HepG2 (cell line): Measurements from ENCODE around the gene ERVMER34-1. TPM values are rescaled to one million over a fixed set of nuclear protein-coding genes. Genes with fewer than 3 reads are reported as not detected.

Source experiments
- ATAC-seq: fragments of 200-7000 bp; cut with Tn5 transposase; 3 replicates; pipeline ENCODE4 v1.9.1; 2020; ENCODE audit warnings: mild to moderate bottlenecking, moderate library complexity
- BruUV-seq: library from RNA; stranded (reverse); fragments of 400-500 nt; replicated peaks from 2 replicates; lab custom pipeline; 2021; lab: Mats Ljungman, UMichigan
- CTCF ChIA-PET: fragments of 300-600 bp; formaldehyde crosslinking; extraction: SDS; loops from one replicate; lab custom pipeline; 2021; ENCODE audit warnings: low total read pairs, inconsistent platforms, low intra/inter-chr PET ratio; lab: Yijun Ruan, JAX
- POLR2A ChIA-PET: fragments of 350-600 bp; sonication (Branson Sonifier 250); formaldehyde crosslinking; loops from one replicate; lab custom pipeline; 2020; ENCODE audit warnings: antibody characterized with exemption, inconsistent platforms; lab: Yijun Ruan, JAX
- DNase-seq: peaks from one replicate; pipeline ENCODE4 v3.0.0-alpha.2; 2015; ENCODE audit warnings: low spot score
- FAIRE-seq: peaks from 3 replicates; lab custom pipeline; 2011; peaks lifted over from hg19 to GRCh38; lab: Jason Lieb, UNC
- H2AFZ ChIP-seq: one replicate; pipeline ENCODE4 v1.6.1; 2011; ENCODE audit warnings: low read length, inconsistent platforms
- H3K27ac ChIP-seq: fragments of 300-600 bp; 3 replicates; pipeline ENCODE4 v1.8.0; 2011; ENCODE audit warnings: mixed run types, mild to moderate bottlenecking, mixed read lengths, low read length, inconsistent platforms; ENCODE audit not compliant: insufficient read depth; ENCODE audit errors: extremely low read length
- H3K27me3 ChIP-seq, 2 experiments: fragments of 200-600 bp in 1 of 2; 2 replicates in 1 of 2; 3 replicates in 1 of 2; pipeline versions ENCODE4 v1.6.0 to v1.8.0; 2011; ENCODE audit warnings: low read length in 2 of 2, mild to moderate bottlenecking in 2 of 2, moderate library complexity in 2 of 2, inconsistent platforms in 1 of 2; ENCODE audit not compliant: insufficient read depth in 2 of 2, control insufficient read depth in 1 of 2
- H3K36me3 ChIP-seq, 2 experiments: fragments of 200-600 bp in 1 of 2; replicated peaks in 1 of 2; 2 replicates in 1 of 2; 3 replicates in 1 of 2; pipeline versions ENCODE4 v1.5.1 to v1.8.0; 2011; ENCODE audit warnings: low read length in 2 of 2, inconsistent platforms in 1 of 2; ENCODE audit not compliant: insufficient read depth in 2 of 2, control insufficient read depth in 1 of 2
- H3K4me1 ChIP-seq: 2 replicates; pipeline ENCODE4 v1.5.1; 2012; ENCODE audit warnings: low read length, inconsistent platforms; ENCODE audit not compliant: insufficient read depth
- H3K4me2 ChIP-seq: 2 replicates; pipeline ENCODE4 v1.6.0; 2011; ENCODE audit warnings: low read depth, low read length, inconsistent platforms
- H3K4me3 ChIP-seq, 3 experiments: fragments of 200-600 bp in 1 of 3; sonication (generic), shearing (Covaris generic) in 1 of 3; replicated peaks in 1 of 3; 2 replicates each; pipeline ENCODE4 v1.5.1; 2011 to 2016; ENCODE audit warnings: low read length in 3 of 3, inconsistent platforms in 2 of 3, low read depth in 2 of 3, mild to moderate bottlenecking in 2 of 3, control low read depth in 1 of 3, mixed read lengths in 1 of 3; ENCODE audit not compliant: insufficient read depth in 1 of 3
- H3K79me2 ChIP-seq: one replicate; pipeline ENCODE4 v1.6.1; 2011; ENCODE audit warnings: low read length, inconsistent platforms; ENCODE audit not compliant: insufficient read depth
- H3K9ac ChIP-seq: 2 replicates; pipeline ENCODE4 v1.6.0; 2011; ENCODE audit warnings: mild to moderate bottlenecking, low read depth, low read length, inconsistent platforms; ENCODE audit not compliant: insufficient read depth
- H3K9me3 ChIP-seq: 2 replicates; pipeline ENCODE4 v1.5.1; 2012; ENCODE audit warnings: mild to moderate bottlenecking, low read length
- H4K20me1 ChIP-seq: 2 replicates; pipeline ENCODE4 v1.6.0; 2011; ENCODE audit warnings: inconsistent platforms, mild to moderate bottlenecking, low read length, moderate library complexity; ENCODE audit not compliant: insufficient read depth
- CBX5 ChIP-seq: sonication (generic); formaldehyde crosslinking; IDR thresholded peaks from 2 replicates; pipeline ENCODE4 v1.4.0; 2020; ENCODE audit warnings: missing genetic modification reagents, borderline replicate concordance
- ELF4 ChIP-seq: sonication (generic); formaldehyde crosslinking; IDR thresholded peaks from 2 replicates; pipeline ENCODE4 v1.5.0; 2020; ENCODE audit warnings: missing genetic modification reagents, mild to moderate bottlenecking, moderate library complexity, borderline replicate concordance
- HMGA1 ChIP-seq: sonication (generic); formaldehyde crosslinking; conservative IDR thresholded peaks from 2 replicates; pipeline ENCODE4 v1.4.0; 2020; ENCODE audit warnings: missing genetic modification reagents
- KAT2B ChIP-seq: fragments of 150-350 bp; IDR thresholded peaks from 2 replicates; pipeline ENCODE4 v1.6.1; 2014; ENCODE audit warnings: low read depth, low read length, borderline replicate concordance
- MXI1 ChIP-seq: IDR thresholded peaks from 3 replicates; pipeline ENCODE4 v1.6.1; 2012; ENCODE audit warnings: low read depth, low read length, inconsistent platforms, borderline replicate concordance
- MYNN ChIP-seq: sonication (generic); formaldehyde crosslinking; IDR thresholded peaks from 2 replicates; pipeline ENCODE4 v1.4.0; 2020; ENCODE audit warnings: mild to moderate bottlenecking, low read depth, missing genetic modification reagents
- NFIB ChIP-seq: sonication (generic); formaldehyde crosslinking; IDR thresholded peaks from 2 replicates; pipeline ENCODE4 v1.9.0; 2021; ENCODE audit warnings: missing genetic modification reagents, mild to moderate bottlenecking, borderline replicate concordance
- REPIN1 ChIP-seq: sonication (generic); formaldehyde crosslinking; IDR thresholded peaks from 2 replicates; pipeline ENCODE4 v1.8.0; 2022; ENCODE audit warnings: missing genetic modification reagents, low read depth, mild to moderate bottlenecking, borderline replicate concordance
- SIN3A ChIP-seq: IDR thresholded peaks from 2 replicates; pipeline ENCODE4 v1.6.1; 2011; ENCODE audit warnings: low read depth, mild to moderate bottlenecking, control low read depth, low read length, borderline replicate concordance
- SRSF4 ChIP-seq: fragments of 200-400 bp; formaldehyde crosslinking; IDR thresholded peaks from one replicate; pipeline ENCODE4 v1.6.1; 2018; ENCODE audit warnings: mild to moderate bottlenecking, low read depth, low read length, moderate library complexity; ENCODE audit not compliant: poor library complexity, severe bottlenecking
- STAG1 ChIP-seq: sonication (generic); formaldehyde crosslinking; IDR thresholded peaks from 2 replicates; pipeline ENCODE4 v1.4.0; 2020; ENCODE audit warnings: missing genetic modification reagents
- ZNF101 ChIP-seq: sonication (generic); formaldehyde crosslinking; IDR thresholded peaks from 2 replicates; pipeline ENCODE4 v1.4.0; 2020; ENCODE audit warnings: mild to moderate bottlenecking, low read depth, missing genetic modification reagents, borderline replicate concordance
- ZNF749 ChIP-seq: sonication (generic); formaldehyde crosslinking; IDR thresholded peaks from 2 replicates; pipeline ENCODE4 v1.8.0; 2022; ENCODE audit warnings: mild to moderate bottlenecking, missing genetic modification reagents, moderate library complexity, borderline replicate concordance
- WGBS: methylation state at CpG from one replicate; pipeline ENCODE4 v1.1.6; 2017; ENCODE audit warnings: low lambda C conversion rate; 5-methylcytosine and 5-hydroxymethylcytosine counted together
- in situ Hi-C: cut with HindIII; loops from 2 replicates; pipeline ENCODE4 v1.10.0; 2017; ENCODE audit warnings: low pct_unique_long_range_greater_than_20kb; ENCODE audit not compliant: extremely low pct_ligation_motif_present
- intact Hi-C: fragments of 100-400 bp; cut with micrococcal nuclease; formaldehyde crosslinking; loops from one replicate; pipeline ENCODE4 v1.10.0; 2022; ENCODE audit not compliant: unreplicated experiment
- polyA plus RNA-seq, 8 experiments: library from polyadenylated mRNA; depleted of rRNA in 3 of 8; stranded (reverse) in 7 of 8; unstranded in 1 of 8; fragments of >200 nt; fragmentation: Illumina TruSeq in 4 of 8; extraction: Trizol in 4 of 8; gene quantifications; 2 replicates each; pipeline versions ENCODE4 v1.2.1 to v1.2.3, GENCODE V29; 2011 to 2016; ENCODE audit warnings: low read depth in 4 of 8, missing spikeins in 1 of 8, mixed read lengths in 1 of 8; ENCODE audit not compliant: insufficient read depth in 1 of 8
- total RNA-seq, 5 experiments: library from RNA; depleted of rRNA; stranded (reverse); fragments of >200 nt; fragmentation: Illumina TruSeq; extraction: Trizol; gene quantifications; 2 replicates each; pipeline ENCODE4 v1.2.3, GENCODE V29; 2016; ENCODE audit warnings: low read depth in 1 of 5
- TF ChIP-seq, protein P1 (sequence below): sonication (generic); formaldehyde crosslinking; IDR thresholded peaks from 2 replicates; pipeline ENCODE4 v1.5.1; 2020; ENCODE audit warnings: missing genetic modification reagents, mild to moderate bottlenecking, borderline replicate concordance
- TF ChIP-seq, protein P2 (sequence below): sonication (generic); formaldehyde crosslinking; IDR thresholded peaks from 2 replicates; pipeline ENCODE4 v1.4.0; 2020; ENCODE audit warnings: mild to moderate bottlenecking, low read depth, missing genetic modification reagents

ERVMER34-1 gene
- total and polyA plus RNA-seq, 2 of the 13 experiments (the other 11 are each of a cell fraction or from before 2014, with no cell fraction given), result 0.04 to 0.35 TPM

DNA sequence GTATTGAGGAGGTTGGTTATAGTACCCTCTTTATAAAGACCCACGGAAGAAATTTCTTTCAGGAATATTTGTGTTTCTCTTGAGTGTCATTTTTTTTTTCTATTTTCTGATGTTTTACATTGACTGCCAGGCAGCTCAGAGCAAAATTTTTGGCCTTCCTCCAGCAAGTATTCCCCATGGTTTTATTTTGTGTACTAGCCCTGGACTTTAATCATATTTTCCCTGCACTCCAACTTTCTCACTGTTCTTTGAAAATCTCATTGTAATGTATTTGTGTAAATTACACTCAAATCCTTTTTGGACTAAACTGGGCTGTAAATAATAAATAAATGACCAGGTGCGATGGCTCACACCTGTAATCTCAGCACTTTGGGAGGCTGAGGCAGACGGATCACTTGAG, 46.6 kb downstream of the ERVMER34-1 start:
- H3K36me3 ChIP-seq, result no peaks in the 10 kb centered on the region
- 0 out of 2 replicates have a peak, but pooled peaks cover 7% of the 10 kb centered on the region for H3K4me1 ChIP-seq
- no peaks in the 10 kb centered on the region for H3K79me2 ChIP-seq
- ATAC-seq (no peak), DNase-seq (no peak), FAIRE-seq (no peak)
- 34% methylated on average over 3 of the region's 3 CpGs for WGBS
- no peak overlapping the region for H3K4me3 ChIP-seq
- BruUV-seq, result no TSS peak
- no peaks in the 10 kb centered on the region for H4K20me1 ChIP-seq
- ChIA-PET CTCF (no interaction called here), POLR2A (interaction anchor here (1.5 to 1.9 kb wide), 2 partner anchors 8 to 18 kb away, joined by 5 to 13 read pairs; no protein-coding TSS in a partner anchor)
- peaks cover 0 to 1% of the 10 kb centered on the region in 2 experiments; a peak in 1 of 5 replicates for H3K27me3 ChIP-seq
- intact Hi-C loops, result no loop called here
- in situ Hi-C loops, result loop anchor here (25.0 kb wide), 1 partner anchor 283 kb away; no protein-coding TSS in a partner anchor
- no peak overlapping the region for H3K4me2 ChIP-seq
- TF ChIP-seq ELF4 (CRISPR knock-in tag) (no peak), REPIN1 (CRISPR knock-in tag) (no peak), CBX5 (CRISPR knock-in tag) (no peak), MYNN (CRISPR knock-in tag) (no peak), NFIB (CRISPR knock-in tag) (no peak), MXI1 (no peak), ZNF101 (CRISPR knock-in tag) (no peak), SIN3A (no peak), KAT2B (no peak), SRSF4 (no peak), ZNF749 (no peak), STAG1 (CRISPR knock-in tag) (no peak), HMGA1 (no peak)
- TF ChIP-seq, protein P1, sequence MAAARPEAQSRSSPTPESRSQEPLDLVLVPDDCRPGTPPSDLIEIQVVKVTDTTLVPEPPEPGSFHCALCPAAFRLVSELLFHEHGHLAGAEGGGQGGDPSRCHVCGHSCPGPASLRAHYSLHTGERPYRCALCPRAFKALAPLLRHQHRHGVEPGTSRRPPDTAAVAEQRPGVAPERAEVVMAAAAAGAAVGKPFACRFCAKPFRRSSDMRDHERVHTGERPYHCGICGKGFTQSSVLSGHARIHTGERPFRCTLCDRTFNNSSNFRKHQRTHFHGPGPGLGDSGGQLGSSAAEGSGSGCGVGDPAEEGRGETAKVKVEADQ, result no peak
- TF ChIP-seq, protein P2, sequence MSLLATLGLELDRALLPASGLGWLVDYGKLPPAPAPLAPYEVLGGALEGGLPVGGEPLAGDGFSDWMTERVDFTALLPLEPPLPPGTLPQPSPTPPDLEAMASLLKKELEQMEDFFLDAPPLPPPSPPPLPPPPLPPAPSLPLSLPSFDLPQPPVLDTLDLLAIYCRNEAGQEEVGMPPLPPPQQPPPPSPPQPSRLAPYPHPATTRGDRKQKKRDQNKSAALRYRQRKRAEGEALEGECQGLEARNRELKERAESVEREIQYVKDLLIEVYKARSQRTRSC, result no peak
- TF ChIP-seq, all 625 proteins: peak for 0
- Histone ChIP-seq H2AFZ (no peak overlapping the region), H3K27ac (no peak overlapping the region), H3K9ac (no peak overlapping the region), H3K9me3 (no peaks in the 10 kb centered on the region)
